Measurements from ENCODE around the gene TMEM119. TPM values are rescaled to one million over a fixed set of nuclear protein-coding genes. Genes with fewer than 3 reads are reported as not detected.

The TMEM119 gene
- total RNA-seq, 1 experiment from 2014 or later = not detected

DNA sequence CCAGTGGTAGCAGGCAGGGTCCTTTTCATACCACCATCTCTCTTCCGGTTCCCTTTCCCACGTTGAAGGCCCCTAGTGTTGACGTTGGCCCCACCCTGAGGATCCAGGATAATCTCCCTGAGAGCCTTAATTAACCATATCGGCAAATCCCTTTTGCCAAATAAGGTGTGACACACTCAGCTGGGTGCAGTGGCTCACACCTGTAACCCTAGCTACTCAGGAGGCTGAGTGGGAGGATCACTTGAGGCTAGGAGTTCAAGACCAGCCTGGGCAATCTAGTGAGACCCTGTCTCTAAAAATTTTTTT, 2.8 kb upstream of the TMEM119 start:
- no peak for TF ChIP-seq CTCF (IDR thresholded peaks at IDR 0.05; ENCODE audit: unreplicated experiment)
- Mint-ChIP-seq H3K27me3 (ENCODE audit: unreplicated experiment) (peaks cover 53% of the 10 kb centered on the region), H3K4me1 (ENCODE audit: low read depth, unreplicated experiment) (no peaks in the 10 kb centered on the region), H3K4me3 (ENCODE audit: low read depth, unreplicated experiment) (no peak overlapping the region), H3K36me3 (ENCODE audit: insufficient read depth, unreplicated experiment) (no peaks in the 10 kb centered on the region), H3K27ac (ENCODE audit: unreplicated experiment) (no peak overlapping the region), H3K9me3 (ENCODE audit: low read depth, unreplicated experiment) (no peaks in the 10 kb centered on the region)
- CTCF ChIA-PET = no interaction called here
- intact Hi-C loops (cut with micrococcal nuclease; ENCODE audit: unreplicated experiment) = no loop called here
- DNase-seq = no peak
- no TSS peak for BruUV-seq (replicated peaks)

DNA sequence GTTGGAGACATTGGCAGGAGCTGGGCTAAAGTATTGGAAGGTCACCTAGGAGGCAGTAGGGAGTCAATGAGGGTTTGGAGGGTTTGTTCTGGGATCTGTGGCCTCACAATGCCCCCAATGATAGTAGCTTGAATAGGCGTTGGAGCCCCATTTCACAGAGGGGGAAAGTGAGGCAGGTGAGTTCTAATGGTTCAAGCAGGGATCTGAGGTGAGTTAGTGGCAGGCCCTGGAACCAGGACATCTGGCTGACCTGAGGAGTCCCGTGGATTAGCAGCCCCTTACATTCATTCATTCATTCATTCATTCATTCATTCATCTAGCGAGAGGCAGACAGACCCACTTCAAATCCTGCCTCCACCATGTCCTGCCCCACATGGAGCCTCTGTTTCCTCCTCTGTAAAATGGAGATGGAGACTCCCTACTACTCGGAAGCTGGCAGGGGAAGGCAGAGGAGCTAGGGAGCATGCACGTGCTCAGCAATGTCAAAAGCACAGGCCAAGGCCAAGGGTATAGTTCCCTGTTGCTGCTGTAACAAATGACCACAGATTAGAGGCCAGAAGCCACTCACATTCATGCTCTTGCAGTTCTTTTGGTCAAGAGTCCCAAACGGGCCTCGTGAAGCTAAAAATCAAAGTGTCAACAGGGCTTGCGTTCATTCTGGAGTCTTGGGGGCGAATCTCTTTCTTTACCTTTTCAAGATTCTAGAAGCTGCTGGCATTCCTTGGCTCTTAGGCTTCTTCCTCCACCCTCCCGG, 2.2 kb upstream of the TMEM119 start:
- Mint-ChIP-seq H3K4me3 (ENCODE audit: low read depth, unreplicated experiment) (no peak overlapping the region), H3K27me3 (ENCODE audit: unreplicated experiment) (peaks cover 53% of the 10 kb centered on the region), H3K9me3 (ENCODE audit: low read depth, unreplicated experiment) (no peaks in the 10 kb centered on the region), H3K27ac (ENCODE audit: unreplicated experiment) (no peak overlapping the region), H3K36me3 (ENCODE audit: insufficient read depth, unreplicated experiment) (no peaks in the 10 kb centered on the region), H3K4me1 (ENCODE audit: low read depth, unreplicated experiment) (no peaks in the 10 kb centered on the region)
- no peak for DNase-seq
- TF ChIP-seq CTCF (IDR thresholded peaks at IDR 0.05; ENCODE audit: unreplicated experiment) = no peak
- CTCF ChIA-PET = no interaction called here
- intact Hi-C loops (cut with micrococcal nuclease; ENCODE audit: unreplicated experiment) = no loop called here
- BruUV-seq (replicated peaks) = no TSS peak

- Mint-ChIP-seq H3K9me3 (ENCODE audit: low read depth, unreplicated experiment) (no peaks in the 10 kb centered on the region), H3K27ac (ENCODE audit: unreplicated experiment) (no peak overlapping the region), H3K36me3 (ENCODE audit: insufficient read depth, unreplicated experiment) (no peaks in the 10 kb centered on the region), H3K4me3 (ENCODE audit: low read depth, unreplicated experiment) (no peak overlapping the region), H3K4me1 (ENCODE audit: low read depth, unreplicated experiment) (no peaks in the 10 kb centered on the region), H3K27me3 (ENCODE audit: unreplicated experiment) (peaks cover 47% of the 10 kb centered on the region)
- no peak for TF ChIP-seq CTCF (IDR thresholded peaks at IDR 0.05; ENCODE audit: unreplicated experiment)
- CTCF ChIA-PET = no interaction called here
- BruUV-seq (replicated peaks) = no TSS peak
- no peak for DNase-seq
- intact Hi-C loops (cut with micrococcal nuclease; ENCODE audit: unreplicated experiment) = no loop called here
Measured at GRCh38 chr12:108599541-108599940, 1.7 kb upstream of the TMEM119 start.

- BruUV-seq (replicated peaks) = no TSS peak
- CTCF ChIA-PET = no interaction called here
- no peaks in the 10 kb centered on the region for H3K4me1 Mint-ChIP-seq (ENCODE audit: low read depth, unreplicated experiment)
- no peaks in the 10 kb centered on the region for H3K36me3 Mint-ChIP-seq (ENCODE audit: insufficient read depth, unreplicated experiment)
- no peak for DNase-seq
- no peak for TF ChIP-seq CTCF (IDR thresholded peaks at IDR 0.05; ENCODE audit: unreplicated experiment)
- intact Hi-C loops (cut with micrococcal nuclease; ENCODE audit: unreplicated experiment) = no loop called here
- no peak overlapping the region for H3K27ac Mint-ChIP-seq (ENCODE audit: unreplicated experiment)
- H3K4me3 Mint-ChIP-seq (ENCODE audit: low read depth, unreplicated experiment) = no peak overlapping the region
- H3K9me3 Mint-ChIP-seq (ENCODE audit: low read depth, unreplicated experiment) = no peaks in the 10 kb centered on the region
- H3K27me3 Mint-ChIP-seq (ENCODE audit: unreplicated experiment) = peaks cover 39% of the 10 kb centered on the region
Measured at GRCh38 chr12:108598553-108599250, 818 bp upstream of the TMEM119 start.

Measured in Calu3 (cell line).